ENCODE results near the gene HIVEP2.

The HIVEP2 gene

GRCh38 chr6:142944124-142945048 lies 590 bp downstream of the HIVEP2 start:
- Histone ChIP-seq H2AFZ (ENCODE audit: insufficient read depth, low read length, poor library complexity) (peak overlapping the region; percentile 5), H2BK120ac (ENCODE audit: insufficient read depth, low read length, poor library complexity) (peak overlapping the region; percentile 48), H4K8ac (ENCODE audit: low read depth, low read length) (no peak overlapping the region), H3K23ac (ENCODE audit: low read length) (no peak overlapping the region), H2BK5ac (ENCODE audit: low read depth, low read length, poor library complexity) (peak overlapping the region; percentile 18), H3K79me2 (ENCODE audit: control insufficient read depth, insufficient read depth, low read length, poor library complexity) (peaks cover 16% of the 10 kb centered on the region), H2AK5ac (ENCODE audit: low read length) (no peak overlapping the region), H3K4me2 (ENCODE audit: low read length) (peak overlapping the region; percentile 100), H4K12ac (ENCODE audit: low read depth, low read length) (peak overlapping the region; percentile 23), H3K4me1 (ENCODE audit: control insufficient read depth in 1 of 2, insufficient read depth in 2 of 2, low read length in 2 of 2) (peaks cover 0 to 7% of the 10 kb centered on the region in 2 experiments), H3K27ac (ENCODE audit: low read depth, low read length) (peak overlapping the region; percentile 79), H3K79me1 (ENCODE audit: low read length) (peaks cover 23% of the 10 kb centered on the region), H3K9ac (ENCODE audit: low read length) (peak overlapping the region; percentile 77), H3K18ac (ENCODE audit: low read length) (peak overlapping the region; percentile 81), H3K4me3 (ENCODE audit: low read depth, low read length) (peak overlapping the region; percentile 98), H3K27me3 (ENCODE audit: insufficient read depth, low read length) (no peaks in the 10 kb centered on the region), H3K9me3 (ENCODE audit: insufficient read depth, low read depth, low read length) (peaks cover 2% of the 10 kb centered on the region), H4K91ac (ENCODE audit: low read depth, low read length) (peak overlapping the region; percentile 69), H3K14ac (ENCODE audit: low read length) (peak overlapping the region; percentile 32), H3K36me3 (ENCODE audit: control insufficient read depth in 1 of 2, insufficient read depth in 2 of 2, low read length in 2 of 2) (no peaks in the 10 kb centered on the region), H3K4ac (ENCODE audit: low read depth, low read length) (peak overlapping the region; percentile 37), H2BK12ac (ENCODE audit: low read length) (peak overlapping the region; percentile 48)
- peak; percentile 61 to 72 for DNase-seq
- no CpG with 5 or more reads among the region's 54 CpGs for WGBS (ENCODE audit: extremely low coverage, insufficient coverage, insufficient read length)

- WGBS (ENCODE audit: extremely low coverage, insufficient coverage, insufficient read length), result no CpG with 5 or more reads among the region's 8 CpGs
- H3K23ac ChIP-seq (ENCODE audit: low read length), result no peak overlapping the region
Observed at GRCh38 chr6:142943711-142944123, 1.3 kb downstream of the HIVEP2 start.

GRCh38 chr6:142942805-142943227 lies 2.2 kb downstream of the HIVEP2 start:
- Histone ChIP-seq H3K14ac (ENCODE audit: low read length) (no peak overlapping the region), H3K79me1 (ENCODE audit: low read length) (peaks cover 23% of the 10 kb centered on the region), H4K8ac (ENCODE audit: low read depth, low read length) (no peak overlapping the region), H2BK12ac (ENCODE audit: low read length) (no peak overlapping the region), H3K4ac (ENCODE audit: low read depth, low read length) (no peak overlapping the region), H3K27ac (ENCODE audit: low read depth, low read length) (no peak overlapping the region), H2AFZ (ENCODE audit: insufficient read depth, low read length, poor library complexity) (no peak overlapping the region), H3K4me2 (ENCODE audit: low read length) (no peak overlapping the region), H3K9ac (ENCODE audit: low read length) (no peak overlapping the region), H2AK5ac (ENCODE audit: low read length) (no peak overlapping the region), H3K79me2 (ENCODE audit: control insufficient read depth, insufficient read depth, low read length, poor library complexity) (peaks cover 16% of the 10 kb centered on the region), H4K91ac (ENCODE audit: low read depth, low read length) (no peak overlapping the region), H2BK120ac (ENCODE audit: insufficient read depth, low read length, poor library complexity) (no peak overlapping the region), H3K4me3 (ENCODE audit: low read depth, low read length) (no peak overlapping the region), H3K23ac (ENCODE audit: low read length) (no peak overlapping the region), H3K36me3 (ENCODE audit: control insufficient read depth in 1 of 2, insufficient read depth in 2 of 2, low read length in 2 of 2) (no peaks in the 10 kb centered on the region), H3K27me3 (ENCODE audit: insufficient read depth, low read length) (no peaks in the 10 kb centered on the region), H3K4me1 (ENCODE audit: control insufficient read depth in 1 of 2, insufficient read depth in 2 of 2, low read length in 2 of 2) (peaks cover 0 to 7% of the 10 kb centered on the region in 2 experiments), H3K18ac (ENCODE audit: low read length) (no peak overlapping the region), H3K9me3 (ENCODE audit: insufficient read depth, low read depth, low read length) (peaks cover 2% of the 10 kb centered on the region), H4K12ac (ENCODE audit: low read depth, low read length) (no peak overlapping the region), H2BK5ac (ENCODE audit: low read depth, low read length, poor library complexity) (no peak overlapping the region)
- WGBS (ENCODE audit: extremely low coverage, insufficient coverage, insufficient read length), result no CpG with 5 or more reads among the region's 3 CpGs
- DNase-seq, result peak in 1 of 2 donors; percentile 78

More at GRCh38 chr6:142943711-142944123, 1.3 kb downstream of the HIVEP2 start:
- Histone ChIP-seq H3K9me3 (ENCODE audit: insufficient read depth, low read depth, low read length) (peaks cover 2% of the 10 kb centered on the region), H3K14ac (ENCODE audit: low read length) (no peak overlapping the region), H3K4ac (ENCODE audit: low read depth, low read length) (no peak overlapping the region), H3K9ac (ENCODE audit: low read length) (no peak overlapping the region), H2BK120ac (ENCODE audit: insufficient read depth, low read length, poor library complexity) (no peak overlapping the region), H3K36me3 (ENCODE audit: control insufficient read depth in 1 of 2, insufficient read depth in 2 of 2, low read length in 2 of 2) (no peaks in the 10 kb centered on the region), H3K79me2 (ENCODE audit: control insufficient read depth, insufficient read depth, low read length, poor library complexity) (peaks cover 16% of the 10 kb centered on the region), H3K27me3 (ENCODE audit: insufficient read depth, low read length) (no peaks in the 10 kb centered on the region), H3K4me2 (ENCODE audit: low read length) (peak overlapping the region; percentile 100), H3K27ac (ENCODE audit: low read depth, low read length) (no peak overlapping the region), H3K79me1 (ENCODE audit: low read length) (peaks cover 23% of the 10 kb centered on the region), H2BK12ac (ENCODE audit: low read length) (no peak overlapping the region), H3K18ac (ENCODE audit: low read length) (no peak overlapping the region), H2AFZ (ENCODE audit: insufficient read depth, low read length, poor library complexity) (no peak overlapping the region), H4K12ac (ENCODE audit: low read depth, low read length) (no peak overlapping the region), H2AK5ac (ENCODE audit: low read length) (no peak overlapping the region), H3K4me1 (ENCODE audit: control insufficient read depth in 1 of 2, insufficient read depth in 2 of 2, low read length in 2 of 2) (peaks cover 0 to 7% of the 10 kb centered on the region in 2 experiments), H3K4me3 (ENCODE audit: low read depth, low read length) (no peak overlapping the region), H4K91ac (ENCODE audit: low read depth, low read length) (no peak overlapping the region), H4K8ac (ENCODE audit: low read depth, low read length) (no peak overlapping the region), H2BK5ac (ENCODE audit: low read depth, low read length, poor library complexity) (no peak overlapping the region)
- DNase-seq, result peak in 1 of 2 donors; percentile 29

GRCh38 chr6:142942238-142942637 lies 2.7 kb downstream of the HIVEP2 start:
- no peak overlapping the region for H3K23ac ChIP-seq (ENCODE audit: low read length)
- H3K9ac ChIP-seq (ENCODE audit: low read length), result no peak overlapping the region
- H2BK5ac ChIP-seq (ENCODE audit: low read depth, low read length, poor library complexity), result no peak overlapping the region
- no peak for DNase-seq
- peaks cover 15% of the 10 kb centered on the region for H3K79me2 ChIP-seq (ENCODE audit: control insufficient read depth, insufficient read depth, low read length, poor library complexity)
- H3K4me3 ChIP-seq (ENCODE audit: low read depth, low read length), result no peak overlapping the region
- H3K18ac ChIP-seq (ENCODE audit: low read length), result no peak overlapping the region
- H3K4ac ChIP-seq (ENCODE audit: low read depth, low read length), result no peak overlapping the region
- peaks cover 22% of the 10 kb centered on the region for H3K79me1 ChIP-seq (ENCODE audit: low read length)
- no peak overlapping the region for H2AFZ ChIP-seq (ENCODE audit: insufficient read depth, low read length, poor library complexity)
- no peak overlapping the region for H4K91ac ChIP-seq (ENCODE audit: low read depth, low read length)
- H3K4me1 ChIP-seq (ENCODE audit: control insufficient read depth in 1 of 2, insufficient read depth in 2 of 2, low read length in 2 of 2), result peaks cover 0 to 7% of the 10 kb centered on the region in 2 experiments
- no peak overlapping the region for H2BK12ac ChIP-seq (ENCODE audit: low read length)
- WGBS (ENCODE audit: extremely low coverage, insufficient coverage, insufficient read length), result no CpG with 5 or more reads among the region's 1 CpG
- no peak overlapping the region for H2BK120ac ChIP-seq (ENCODE audit: insufficient read depth, low read length, poor library complexity)
- H3K27me3 ChIP-seq (ENCODE audit: insufficient read depth, low read length), result no peaks in the 10 kb centered on the region
- no peak overlapping the region for H3K14ac ChIP-seq (ENCODE audit: low read length)
- H3K36me3 ChIP-seq (ENCODE audit: control insufficient read depth in 1 of 2, insufficient read depth in 2 of 2, low read length in 2 of 2), result no peaks in the 10 kb centered on the region
- no peak overlapping the region for H4K12ac ChIP-seq (ENCODE audit: low read depth, low read length)
- no peak overlapping the region for H3K27ac ChIP-seq (ENCODE audit: low read depth, low read length)
- no peak overlapping the region for H4K8ac ChIP-seq (ENCODE audit: low read depth, low read length)
- H2AK5ac ChIP-seq (ENCODE audit: low read length), result no peak overlapping the region
- H3K9me3 ChIP-seq (ENCODE audit: insufficient read depth, low read depth, low read length), result peaks cover 2% of the 10 kb centered on the region
- H3K4me2 ChIP-seq (ENCODE audit: low read length), result no peak overlapping the region

Measured in trophoblast cell (in vitro differentiated cells and primary cell).